B cell (primary cell): ENCODE results near the gene PDX1. TPM values are rescaled to one million over a fixed set of nuclear protein-coding genes. Genes with fewer than 3 reads are reported as not detected.
A peak's percentile ranks its signal among the peaks of the same experiment; 100 is the strongest.

ENCODE experiments used
- ATAC-seq: fragments of 200-7000 bp; cut with Tn5 transposase; one replicate; pipeline ENCODE4 v1.10.0; 2021; ENCODE audit warnings: low read depth, mild to moderate bottlenecking, moderate number of reproducible peaks, moderate library complexity
- CTCF ChIA-PET: fragments of 350-600 bp; sonication (Branson Sonifier 250); formaldehyde crosslinking; loops from one replicate; lab custom pipeline; 2021; ENCODE audit warnings: antibody characterized with exemption, inconsistent platforms; lab: Charles Lee
- POLR2A ChIA-PET: fragments of 350-600 bp; sonication (Branson Sonifier 250); formaldehyde crosslinking; loops from one replicate; lab custom pipeline; 2021; ENCODE audit warnings: antibody characterized with exemption; lab: Charles Lee
- DNase-seq: peaks from one replicate; pipeline ENCODE4 v3.0.0; 2013
- H2AFZ ChIP-seq: 2 replicates; pipeline ENCODE4 v1.6.1; 2012; ENCODE audit warnings: mild to moderate bottlenecking, low read depth, low read length; ENCODE audit not compliant: insufficient read depth, poor library complexity, severe bottlenecking
- H3K27ac ChIP-seq, 2 donors: 1 replicate in 1 of 2; 2 replicates in 1 of 2; pipeline ENCODE4 v1.5.1; 2012 to 2013; ENCODE audit warnings: low read length in 2 of 2, mild to moderate bottlenecking in 2 of 2, moderate library complexity in 1 of 2
- H3K27me3 ChIP-seq, 4 experiments: fragments of 200-600 bp in 1 of 4; sonication (generic) in 1 of 4; replicated peaks in 1 of 4; 1 replicate in 2 of 4; 2 replicates in 2 of 4; pipeline versions ENCODE4 v1.6.1 to v1.7.0; 2013 to 2016; ENCODE audit warnings: low read length in 3 of 4, mild to moderate bottlenecking in 2 of 4, mixed read lengths in 1 of 4, moderate library complexity in 1 of 4; ENCODE audit not compliant: insufficient read depth in 4 of 4, control insufficient read depth in 3 of 4; ENCODE audit errors: control extremely low read depth in 1 of 4
- H3K36me3 ChIP-seq, 2 experiments: replicated peaks in 1 of 2; 1 replicate in 1 of 2; 2 replicates in 1 of 2; pipeline versions ENCODE4 v1.6.1 to v1.7.1; 2013; ENCODE audit warnings: low read length in 1 of 2; ENCODE audit not compliant: insufficient read depth in 2 of 2, control insufficient read depth in 1 of 2; ENCODE audit errors: control extremely low read depth in 1 of 2, extremely low read depth in 1 of 2
- H3K4me1 ChIP-seq, 2 donors: fragments of 200-600 bp in 1 of 2; sonication (generic) in 1 of 2; 1 replicate in 1 of 2; 2 replicates in 1 of 2; pipeline versions ENCODE4 v1.5.1 to v1.6.1; 2013 to 2017; ENCODE audit warnings: low read length in 2 of 2; ENCODE audit not compliant: control insufficient read depth in 2 of 2, insufficient read depth in 2 of 2
- H3K4me2 ChIP-seq: replicated peaks from 2 replicates; pipeline ENCODE3; 2012; ENCODE audit warnings: mild to moderate bottlenecking, low read depth, low read length; ENCODE audit not compliant: poor library complexity, severe bottlenecking
- H3K4me3 ChIP-seq, 5 experiments: fragments of 200-600 bp in 1 of 5; sonication (generic) in 1 of 5; 1 replicate in 3 of 5; 2 replicates in 2 of 5; pipeline versions ENCODE4 v1.5.1 to v1.7.0; 2011 to 2016; ENCODE audit warnings: low read length in 4 of 5, mild to moderate bottlenecking in 4 of 5, low read depth in 2 of 5, control low read depth in 1 of 5, moderate library complexity in 1 of 5; ENCODE audit not compliant: insufficient read depth in 1 of 5; ENCODE audit errors: control extremely low read depth in 1 of 5, extremely low read depth in 1 of 5
- H3K79me2 ChIP-seq: fragments of 200-600 bp; sonication (generic); one replicate; pipeline ENCODE4 v1.6.0; 2016; ENCODE audit warnings: low read length; ENCODE audit not compliant: control insufficient read depth, insufficient read depth
- H3K9ac ChIP-seq: fragments of 200-600 bp; sonication (generic); 2 replicates; pipeline ENCODE4 v1.6.1; 2017; ENCODE audit warnings: mild to moderate bottlenecking, low read length, moderate library complexity
- H3K9me3 ChIP-seq, 3 donors: one replicate each; pipeline versions ENCODE4 v1.6.1 to v1.7.1; 2013; ENCODE audit warnings: low read length in 2 of 3; ENCODE audit not compliant: control insufficient read depth in 2 of 3, insufficient read depth in 1 of 3; ENCODE audit errors: control extremely low read depth in 1 of 3
- H4K20me1 ChIP-seq: 2 replicates; pipeline ENCODE4 v1.6.0; 2012; ENCODE audit warnings: mild to moderate bottlenecking, low read length; ENCODE audit not compliant: insufficient read depth, control insufficient read depth, poor library complexity, severe bottlenecking
- H3K27ac Mint-ChIP-seq: one replicate; pipeline ENCODE4 v1.8.0; 2021; ENCODE audit warnings: mixed read lengths
- H3K27me3 Mint-ChIP-seq: one replicate; pipeline ENCODE4 v1.8.0; 2021; ENCODE audit warnings: mixed read lengths
- H3K4me1 Mint-ChIP-seq: one replicate; pipeline ENCODE4 v1.8.0; 2021; ENCODE audit warnings: mixed read lengths
- H3K4me3 Mint-ChIP-seq: one replicate; pipeline ENCODE4 v1.8.0; 2021; ENCODE audit warnings: mixed read lengths
- H3K9me3 Mint-ChIP-seq: one replicate; pipeline ENCODE4 v1.8.0; 2022; ENCODE audit warnings: mixed read lengths; ENCODE audit not compliant: insufficient read depth
- EZH2 ChIP-seq: IDR thresholded peaks from 2 replicates; pipeline ENCODE4 v1.6.1; 2012; ENCODE audit warnings: borderline replicate concordance, low read depth, mild to moderate bottlenecking, moderate library complexity, low read length; ENCODE audit not compliant: insufficient read depth, poor library complexity, severe bottlenecking
- WGBS: methylation state at CpG from one replicate; pipeline ENCODE4 v1.1.5; 2013; ENCODE audit warnings: missing lambda C conversion rate; ENCODE audit not compliant: insufficient coverage; 5-methylcytosine and 5-hydroxymethylcytosine counted together
- intact Hi-C: fragments of 100-400 bp; cut with micrococcal nuclease; formaldehyde crosslinking; loops from one replicate; pipeline ENCODE4 v1.10.0; 2022
- polyA plus RNA-seq: library from polyadenylated mRNA; depleted of rRNA; stranded (reverse); fragments of >200 nt; gene quantifications from 2 replicates; pipeline ENCODE4 v1.2.3, GENCODE V29; 2012
- total RNA-seq, 2 donors: library from RNA; stranded (reverse); fragments of 120-200 nt in 1 of 2; gene quantifications; 1 replicate in 1 of 2; 2 replicates in 1 of 2; pipeline versions ENCODE4 v1.2.3 to v1.2.4, GENCODE V29; 2013 to 2022
- TF ChIP-seq, protein P1 (sequence below): fragments of 200-600 bp; IDR thresholded peaks from one replicate; pipeline ENCODE4 v1.8.0; 2022; ENCODE audit warnings: antibody characterized with exemption, mild to moderate bottlenecking

The PDX1 gene
- total and polyA plus RNA-seq, 2 donors (not counting 1 experiment from before 2014, with no cell fraction given) = not detected

DNA sequence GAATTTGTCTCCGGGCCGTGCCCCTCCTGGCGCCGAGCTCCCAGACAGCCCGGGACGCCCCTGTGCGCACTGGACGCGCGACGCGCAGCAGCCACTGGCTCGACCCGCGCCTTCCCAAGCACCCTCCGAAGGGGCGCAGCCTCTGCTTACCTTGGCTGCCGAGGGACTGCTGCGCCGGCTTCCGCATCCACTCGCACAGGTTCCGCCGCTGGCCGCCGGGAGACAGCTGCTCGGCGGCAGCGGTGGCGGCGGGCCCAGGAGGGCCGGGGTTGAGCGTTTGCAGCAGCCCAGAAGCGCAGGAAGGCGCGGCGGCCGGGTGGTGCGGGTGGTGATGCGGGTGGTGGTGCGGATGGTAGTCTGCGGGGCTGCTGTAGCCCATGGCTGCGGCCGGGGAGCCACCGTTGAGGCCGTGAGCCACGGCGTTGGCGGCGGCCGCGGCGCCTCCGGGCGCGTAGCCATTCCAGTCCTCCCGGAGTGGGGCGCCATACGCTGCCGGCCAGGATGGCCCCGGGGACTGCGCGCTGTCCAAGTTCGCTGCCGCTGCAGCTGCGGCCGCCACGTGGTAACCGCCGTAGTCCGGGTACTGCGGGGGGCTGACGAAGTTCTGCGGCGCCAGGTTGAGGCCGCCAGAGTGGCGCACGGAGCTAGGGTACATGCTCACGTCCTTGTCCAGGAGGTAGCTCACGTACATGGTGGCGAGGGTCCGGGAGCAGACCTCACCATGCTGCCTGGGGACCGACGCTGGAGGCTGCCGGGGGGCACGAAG is 48.7 kb downstream of the PDX1 start:
- H3K27ac ChIP-seq = no peak overlapping the region
- H3K9ac ChIP-seq = peak overlapping the region; percentile 44
- DNase-seq (peak; percentile 54), ATAC-seq (no peak)
- peaks cover 43 to 56% of the 10 kb centered on the region in 2 donors for H3K4me1 ChIP-seq
- intact Hi-C loops = loop anchor here (5.0 kb wide), 1 partner anchor 46 kb away; no protein-coding TSS in a partner anchor
- peak overlapping the region; percentile 11 for H2AFZ ChIP-seq
- ChIA-PET CTCF (interaction anchor here (1.5 to 3.4 kb wide), 4 partner anchors 12 to 141 kb away, joined by 3 to 15 read pairs (median 6); no protein-coding TSS in a partner anchor), POLR2A (interaction anchor here (0.5 kb wide), 1 partner anchor 192 kb away, joined by 3 read pairs; no protein-coding TSS in a partner anchor)
- Mint-ChIP-seq H3K27ac (no peak overlapping the region), H3K9me3 (no peaks in the 10 kb centered on the region), H3K4me1 (peaks cover 34% of the 10 kb centered on the region), H3K27me3 (peaks cover 77% of the 10 kb centered on the region), H3K4me3 (no peak overlapping the region)
- peaks cover 0 to 58% (median 0%) of the 10 kb centered on the region in 3 donors for H3K9me3 ChIP-seq
- no peaks in the 10 kb centered on the region for H4K20me1 ChIP-seq
- H3K4me2 ChIP-seq = peak overlapping the region; percentile 78
- H3K4me3 ChIP-seq = peak overlapping the region in 3 of 5 experiments; percentile 25 to 41 (median 27)
- WGBS = 6% methylated on average over 86 of the region's 86 CpGs
- TF ChIP-seq EZH2 = no peak
- TF ChIP-seq, protein P1, sequence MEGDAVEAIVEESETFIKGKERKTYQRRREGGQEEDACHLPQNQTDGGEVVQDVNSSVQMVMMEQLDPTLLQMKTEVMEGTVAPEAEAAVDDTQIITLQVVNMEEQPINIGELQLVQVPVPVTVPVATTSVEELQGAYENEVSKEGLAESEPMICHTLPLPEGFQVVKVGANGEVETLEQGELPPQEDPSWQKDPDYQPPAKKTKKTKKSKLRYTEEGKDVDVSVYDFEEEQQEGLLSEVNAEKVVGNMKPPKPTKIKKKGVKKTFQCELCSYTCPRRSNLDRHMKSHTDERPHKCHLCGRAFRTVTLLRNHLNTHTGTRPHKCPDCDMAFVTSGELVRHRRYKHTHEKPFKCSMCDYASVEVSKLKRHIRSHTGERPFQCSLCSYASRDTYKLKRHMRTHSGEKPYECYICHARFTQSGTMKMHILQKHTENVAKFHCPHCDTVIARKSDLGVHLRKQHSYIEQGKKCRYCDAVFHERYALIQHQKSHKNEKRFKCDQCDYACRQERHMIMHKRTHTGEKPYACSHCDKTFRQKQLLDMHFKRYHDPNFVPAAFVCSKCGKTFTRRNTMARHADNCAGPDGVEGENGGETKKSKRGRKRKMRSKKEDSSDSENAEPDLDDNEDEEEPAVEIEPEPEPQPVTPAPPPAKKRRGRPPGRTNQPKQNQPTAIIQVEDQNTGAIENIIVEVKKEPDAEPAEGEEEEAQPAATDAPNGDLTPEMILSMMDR = no peak
- no peaks in the 10 kb centered on the region for H3K36me3 ChIP-seq
- peaks cover 0 to 88% (median 66%) of the 10 kb centered on the region in 4 experiments for H3K27me3 ChIP-seq
- no peaks in the 10 kb centered on the region for H3K79me2 ChIP-seq
